GM18526 (cell line): Measurements from ENCODE around the gene PRKN.

Source experiments
- POLR2A ChIP-seq: IDR thresholded peaks from 3 replicates; pipeline ENCODE4 v1.6.1; 2011; ENCODE audit not compliant: insufficient read length; ENCODE audit errors: extremely low read depth

Gene PRKN

DNA sequence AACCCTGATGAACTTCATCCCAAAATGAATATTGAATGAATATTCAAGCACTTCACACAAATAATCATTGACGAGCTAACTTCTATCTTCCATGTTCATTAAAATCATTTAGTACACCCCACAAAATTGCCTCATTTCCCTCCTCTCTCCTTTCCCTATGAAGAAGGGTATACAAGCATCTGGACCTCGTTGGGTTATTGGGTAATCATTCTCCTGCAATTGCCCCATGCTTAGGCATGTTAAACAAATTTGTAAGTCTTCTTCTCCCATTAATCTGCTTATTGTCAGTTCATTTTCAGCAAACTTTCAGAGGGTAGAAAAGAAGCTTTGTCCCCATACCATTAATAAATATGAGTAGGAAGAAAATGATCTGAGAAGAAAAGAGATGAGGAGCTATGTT, 27.6 kb downstream of the PRKN start:
- TF ChIP-seq POLR2A: no peak

DNA sequence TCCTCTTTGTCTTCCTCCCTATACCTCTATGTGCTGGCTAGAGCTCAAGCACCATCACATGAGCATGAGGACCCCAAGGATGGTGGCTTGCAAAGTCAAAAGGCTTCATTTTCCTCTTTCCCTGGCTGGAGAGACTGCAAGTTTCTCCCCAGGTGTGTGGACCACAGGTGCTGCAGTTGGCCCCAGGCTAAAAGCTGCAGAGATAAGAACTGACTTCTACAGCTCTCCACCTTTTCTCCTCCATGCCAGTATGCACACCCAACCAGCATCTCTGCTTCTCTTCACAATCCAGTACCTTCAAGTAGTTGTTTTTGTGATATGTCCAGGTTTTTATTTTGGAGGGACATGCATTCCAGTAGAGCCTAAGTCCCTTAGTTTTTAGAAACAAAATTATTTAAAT, 29.1 kb downstream of the PRKN start:
- TF ChIP-seq POLR2A: no peak

DNA sequence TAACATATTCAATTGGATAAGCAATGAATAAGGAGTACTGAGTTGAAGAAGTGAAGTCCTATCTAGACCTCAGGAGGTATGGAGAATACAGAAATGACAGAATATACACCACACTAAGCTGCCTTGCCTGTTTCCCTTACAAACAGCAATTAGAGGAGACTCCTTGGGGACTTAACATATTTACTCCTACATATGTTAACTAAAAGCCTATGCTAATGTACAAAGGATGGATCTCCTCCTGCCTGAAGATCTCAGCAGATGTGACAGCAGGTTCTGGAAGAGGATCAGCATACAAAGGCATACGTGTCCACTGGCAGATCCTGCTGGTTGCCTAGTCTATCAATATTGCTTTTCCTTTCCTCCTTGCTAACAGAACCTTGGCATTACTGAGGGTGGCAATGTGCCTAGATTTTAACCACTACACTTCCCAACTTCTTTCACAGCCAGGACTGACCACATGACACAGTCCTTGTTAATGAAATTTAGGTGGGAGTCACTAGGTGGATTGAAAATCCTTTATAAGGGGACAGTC, 29.6 kb downstream of the PRKN start:
- TF ChIP-seq POLR2A: no peak

DNA sequence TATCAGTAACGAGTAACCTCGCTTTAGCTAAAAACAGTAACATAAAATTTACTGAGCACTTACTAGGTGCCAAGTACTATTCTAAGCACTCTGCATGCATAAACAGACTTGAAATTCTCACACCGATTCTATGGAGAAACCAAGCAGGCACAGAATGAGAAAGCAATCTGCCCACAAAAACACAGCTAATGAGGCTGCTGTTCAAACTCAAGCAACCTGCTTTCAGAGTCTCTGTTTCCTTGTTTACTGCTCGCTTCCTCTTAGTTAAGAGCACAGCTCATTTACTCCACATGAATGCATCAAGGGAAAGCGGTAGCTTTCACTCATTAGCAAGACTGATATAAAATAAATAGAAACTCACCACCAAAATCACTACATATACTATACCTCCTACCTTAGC, 37.4 kb downstream of the PRKN start:
- no peak for TF ChIP-seq POLR2A

DNA sequence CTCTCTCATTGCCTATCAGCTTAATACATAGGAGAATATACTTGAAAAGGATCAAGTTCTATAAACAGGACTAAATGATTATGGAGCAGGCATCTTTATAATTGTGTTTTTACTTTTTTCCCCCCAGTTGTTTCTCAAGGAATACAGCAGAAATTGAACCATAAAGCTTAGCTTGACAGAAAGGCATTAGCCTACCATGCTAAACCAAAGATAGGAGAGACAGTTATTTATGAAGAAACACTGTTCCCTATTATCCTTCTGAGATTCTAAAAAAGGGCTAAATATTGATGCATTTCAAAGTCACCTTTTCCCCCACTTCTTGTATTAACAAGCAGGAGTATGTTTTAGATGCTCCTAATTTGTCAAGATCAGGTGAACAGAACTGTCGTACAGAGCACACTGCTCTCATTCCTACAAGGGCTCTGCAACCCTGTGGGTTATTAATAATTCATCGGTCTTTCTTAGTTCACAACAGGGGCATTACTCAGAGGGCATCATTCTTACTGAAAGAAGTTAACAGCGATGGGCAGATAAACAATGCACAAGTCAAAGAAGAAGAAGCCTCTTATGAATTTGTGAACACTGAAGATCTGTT, 38.7 kb downstream of the PRKN start:
- TF ChIP-seq POLR2A: no peak

DNA sequence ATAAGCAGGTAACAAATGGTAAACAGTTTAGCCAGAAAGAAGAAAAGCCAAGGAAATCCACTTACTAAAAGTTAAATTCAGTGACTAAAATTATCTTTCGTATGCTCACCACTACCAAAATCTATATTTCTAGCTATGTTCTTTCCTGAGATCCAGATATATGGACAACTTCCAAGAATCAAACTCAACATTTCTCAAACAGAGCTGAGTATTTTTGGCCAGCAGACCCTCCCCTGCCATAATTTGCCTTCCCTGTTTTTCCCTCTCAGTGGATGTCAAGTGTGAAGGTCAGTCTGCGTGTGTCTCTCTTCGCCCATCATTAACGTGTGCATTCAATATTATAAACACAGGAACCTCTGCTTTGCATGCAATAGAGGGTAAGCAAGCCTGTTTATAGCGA, 42.0 kb downstream of the PRKN start:
- no peak for TF ChIP-seq POLR2A

DNA sequence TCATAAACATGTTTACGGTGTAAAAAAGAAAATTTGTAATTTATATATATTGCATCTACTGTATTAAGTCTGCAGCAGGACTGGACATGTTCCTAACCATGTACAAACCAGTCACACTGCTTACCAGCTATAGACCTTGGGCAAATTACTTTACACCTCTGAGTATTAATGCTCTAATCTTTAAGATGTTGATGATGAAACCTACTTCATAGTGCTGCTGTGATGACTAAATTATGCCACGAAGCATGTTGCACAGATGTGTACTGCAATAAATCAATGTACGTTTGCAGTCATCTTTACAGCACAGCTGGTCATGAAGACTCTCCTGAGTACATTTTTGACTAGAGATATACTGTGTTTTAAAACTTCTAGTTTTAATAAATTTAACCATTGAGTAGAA, 42.6 kb downstream of the PRKN start:
- TF ChIP-seq POLR2A: no peak

DNA sequence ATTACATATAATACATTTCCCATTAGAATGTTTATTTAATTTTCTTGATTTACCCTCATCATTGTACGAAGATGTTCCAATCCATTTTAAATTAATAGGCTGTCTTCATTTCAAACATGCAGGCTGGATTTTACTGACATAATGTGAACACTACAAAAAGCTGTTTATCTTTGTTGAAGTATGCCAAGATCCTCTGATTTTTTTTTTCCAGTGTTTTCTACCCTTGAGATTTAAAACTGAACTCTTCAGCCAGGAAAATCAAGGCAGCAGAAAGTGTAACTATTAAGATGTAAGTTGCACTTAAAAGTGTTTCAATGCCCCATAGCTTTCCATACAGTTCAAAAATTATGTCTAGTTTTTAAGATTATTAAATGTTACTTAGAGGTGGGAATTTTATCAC, 43.5 kb downstream of the PRKN start:
- no peak for TF ChIP-seq POLR2A

DNA sequence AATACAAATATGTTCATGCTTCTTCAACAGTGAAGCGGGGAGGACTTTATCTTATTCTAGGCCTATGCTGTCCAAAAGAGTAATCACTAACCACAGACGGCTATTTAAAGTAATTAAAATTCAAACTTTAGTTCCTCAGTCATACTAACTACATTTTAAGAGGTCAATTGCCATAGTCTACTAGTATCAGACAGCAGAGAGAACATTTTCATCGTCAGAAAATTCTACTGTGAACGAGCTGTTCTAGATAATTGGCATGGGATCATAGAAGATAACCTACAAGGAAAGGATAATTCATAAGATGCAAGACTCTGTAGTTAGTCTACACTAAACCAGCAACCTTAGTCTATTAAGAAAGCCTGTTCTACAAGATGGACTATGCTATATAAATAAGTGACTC, 44.4 kb downstream of the PRKN start:
- TF ChIP-seq POLR2A: no peak

DNA sequence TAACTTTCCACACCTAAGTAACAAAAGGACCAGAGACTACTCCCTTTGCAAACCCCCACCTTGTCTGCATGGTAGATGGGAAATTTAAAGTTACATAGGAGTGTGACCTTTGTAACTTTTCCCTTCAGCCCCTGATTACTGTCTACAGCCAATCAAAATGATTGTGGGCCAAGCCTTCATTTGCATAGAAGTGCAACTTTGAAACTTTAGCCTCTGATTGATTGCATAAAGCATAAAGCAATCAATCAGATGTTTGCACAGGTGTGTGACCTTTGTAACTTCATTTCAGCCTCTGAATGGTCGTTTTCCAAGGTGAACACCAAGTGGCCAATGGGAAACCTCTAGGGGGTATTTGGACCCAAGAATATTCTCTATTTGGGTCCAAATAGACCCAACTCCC, 46.1 kb downstream of the PRKN start:
- no peak for TF ChIP-seq POLR2A

DNA sequence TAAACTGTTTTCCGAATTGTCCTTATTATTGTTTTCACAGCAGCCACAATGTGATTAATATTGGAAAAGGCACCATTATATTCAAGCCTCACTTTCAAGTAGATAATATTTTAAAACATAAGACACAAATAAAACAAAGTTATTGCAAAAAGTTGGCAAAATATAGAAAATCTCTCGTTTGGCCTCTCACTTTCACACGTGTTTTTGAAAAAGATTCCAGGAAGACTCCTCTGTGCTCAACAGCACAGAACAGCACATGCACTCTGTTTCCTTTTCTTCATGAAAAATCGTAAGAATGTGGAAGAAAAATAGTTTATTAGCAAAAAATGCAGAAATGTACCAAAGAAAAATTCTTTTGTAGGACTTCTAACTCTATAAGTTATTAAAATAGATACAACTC, 46.7 kb downstream of the PRKN start:
- TF ChIP-seq POLR2A: no peak

DNA sequence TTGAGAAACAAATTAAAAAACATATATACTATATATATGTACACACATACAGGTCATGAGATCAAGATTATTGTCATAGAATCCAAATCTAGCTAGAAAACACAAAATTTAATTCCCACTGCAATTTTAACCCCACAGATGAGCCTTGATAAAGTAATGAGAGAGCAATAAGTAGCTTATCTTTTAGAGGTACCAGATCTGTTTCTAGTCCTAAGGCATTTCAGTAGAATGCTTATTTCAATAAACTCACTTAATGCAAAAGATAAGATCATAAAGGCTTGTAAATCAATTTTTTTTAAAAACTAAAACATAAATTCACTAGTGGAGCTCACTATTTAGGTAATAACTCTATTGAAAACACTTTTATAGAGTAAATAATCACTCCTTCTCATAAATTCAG, 47.2 kb downstream of the PRKN start:
- no peak for TF ChIP-seq POLR2A

DNA sequence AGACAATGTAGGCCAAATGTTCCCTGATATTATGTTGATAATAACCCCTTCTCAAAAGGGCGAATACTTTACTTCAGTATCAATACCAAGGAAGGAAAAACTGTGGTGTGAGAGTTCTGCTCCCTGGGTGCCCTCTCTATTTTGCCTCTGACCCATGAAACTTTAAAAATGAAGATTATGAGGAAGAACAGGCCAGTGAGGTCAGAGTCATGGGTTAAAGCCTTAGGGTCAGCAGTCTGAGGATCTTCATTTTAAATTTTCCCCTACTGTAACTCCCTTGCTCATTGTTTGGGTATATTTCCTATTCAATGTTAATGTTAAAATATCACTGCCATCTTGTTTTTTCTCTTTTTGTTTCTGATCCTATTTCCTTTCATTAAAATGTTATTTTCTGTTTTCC, 47.9 kb downstream of the PRKN start:
- TF ChIP-seq POLR2A: no peak

DNA sequence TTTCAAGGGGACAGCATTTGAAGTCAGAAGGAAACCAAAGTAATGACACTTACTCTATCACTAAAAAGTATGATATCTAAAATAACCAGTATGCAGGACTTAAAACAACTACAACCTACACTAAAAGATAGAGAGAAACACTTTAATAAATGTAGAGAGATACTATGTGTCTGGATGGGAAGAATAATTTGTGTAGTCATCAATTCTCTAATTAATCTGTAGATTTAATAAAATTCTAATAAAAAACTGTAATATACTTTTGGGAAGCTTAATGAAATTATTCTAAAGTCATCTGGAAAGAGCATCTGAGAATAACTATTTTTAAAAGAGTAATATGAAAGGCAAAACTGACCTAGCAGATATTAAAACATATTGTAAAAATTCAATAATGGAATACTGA, 52.1 kb downstream of the PRKN start:
- no peak for TF ChIP-seq POLR2A

DNA sequence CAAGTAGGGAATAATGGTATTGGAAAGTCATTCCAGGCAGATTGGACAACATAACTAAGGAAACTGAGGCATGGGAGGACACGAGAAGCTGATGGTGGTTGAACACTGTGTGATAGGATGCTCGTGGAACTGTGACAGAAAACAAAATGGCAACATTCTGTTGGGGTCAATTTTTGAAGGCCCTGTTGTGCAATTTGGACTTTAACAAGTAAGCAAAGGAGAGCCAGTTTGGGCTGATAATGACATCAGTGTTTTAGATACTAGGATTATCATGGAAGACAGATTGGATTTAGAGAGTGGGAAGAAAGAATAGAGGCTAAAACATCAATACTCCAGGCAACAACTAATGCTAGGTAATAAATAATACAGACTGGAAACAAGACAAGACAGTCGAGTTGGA, 53.1 kb downstream of the PRKN start:
- TF ChIP-seq POLR2A: no peak

DNA sequence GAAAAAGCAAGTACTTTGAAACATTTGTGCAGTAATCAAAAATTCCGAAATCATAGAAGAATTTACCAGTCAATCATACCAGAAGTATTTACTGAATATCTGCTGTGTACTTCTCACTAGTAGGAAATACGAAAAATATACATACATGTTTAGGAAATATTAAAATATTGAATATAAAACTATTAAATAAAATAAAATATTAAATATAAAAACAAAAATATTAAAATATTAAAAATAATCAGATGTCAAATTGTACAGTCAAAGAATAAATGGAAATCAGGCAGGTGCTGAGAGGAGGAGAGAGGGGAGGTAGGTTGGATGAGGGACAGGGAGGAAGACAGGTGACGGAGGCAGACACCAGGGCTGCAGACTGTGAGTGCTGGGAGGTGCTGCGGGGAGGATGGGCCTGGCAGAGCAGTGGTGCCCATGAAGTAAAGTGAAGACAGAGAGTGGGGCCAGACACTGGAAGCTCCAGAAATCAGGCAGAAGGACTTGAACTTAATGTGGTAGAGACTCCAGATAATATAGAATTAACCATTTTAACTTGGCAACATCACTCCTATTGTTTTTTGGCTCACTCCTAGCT, 55.9 kb downstream of the PRKN start:
- TF ChIP-seq POLR2A: no peak

DNA sequence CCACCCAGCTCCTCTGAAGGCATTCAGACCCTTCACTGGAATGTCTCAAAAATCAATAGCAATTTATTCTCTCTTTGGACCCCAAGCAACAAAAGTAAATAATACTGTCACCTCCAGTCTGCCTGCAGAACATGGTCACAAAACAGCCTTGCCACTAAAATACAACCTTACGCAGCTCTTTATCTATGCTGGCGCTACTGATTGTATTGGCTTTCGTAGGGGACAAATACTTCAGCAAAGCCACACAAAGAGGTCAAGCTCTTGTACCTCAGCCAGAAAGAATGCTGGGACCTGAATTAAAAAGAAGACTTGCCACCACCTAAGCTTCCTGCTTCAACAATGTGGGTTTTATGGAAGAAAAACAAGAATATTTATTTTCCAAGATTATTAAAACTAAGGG, 57.2 kb downstream of the PRKN start:
- no peak for TF ChIP-seq POLR2A
